Measurements from ENCODE around the gene FIBCD1.
A peak's percentile ranks its signal among the peaks of the same experiment; 100 is the strongest.
"Not testable (repeated sequence)": the region's sequence is repeated elsewhere in the genome, so short reads cannot be mapped to it uniquely, and the experiment has no call there.

Gene FIBCD1

DNA sequence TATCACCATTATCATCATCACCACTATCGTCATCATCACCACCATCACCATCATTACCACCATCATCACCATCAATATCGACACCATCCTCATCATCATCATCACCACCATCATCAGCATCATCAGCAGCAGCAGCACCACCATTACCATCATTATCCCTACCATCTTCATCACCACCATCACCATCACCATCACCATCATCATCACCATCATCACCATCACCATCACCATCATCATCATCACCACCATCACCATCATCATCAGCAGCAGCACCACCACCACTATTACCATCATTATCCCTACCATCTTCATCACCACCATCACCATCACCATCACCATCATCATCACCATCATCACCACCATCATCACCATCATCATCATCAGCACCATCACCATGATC lies 15.9 kb upstream of the FIBCD1 start:
- DNase-seq (ENCODE audit: low read depth) = not testable (repeated sequence)

- DNase-seq (ENCODE audit: low read depth) = no peak
Observed at GRCh38 chr9:130954317-130954716, 15.3 kb upstream of the FIBCD1 start.

DNA sequence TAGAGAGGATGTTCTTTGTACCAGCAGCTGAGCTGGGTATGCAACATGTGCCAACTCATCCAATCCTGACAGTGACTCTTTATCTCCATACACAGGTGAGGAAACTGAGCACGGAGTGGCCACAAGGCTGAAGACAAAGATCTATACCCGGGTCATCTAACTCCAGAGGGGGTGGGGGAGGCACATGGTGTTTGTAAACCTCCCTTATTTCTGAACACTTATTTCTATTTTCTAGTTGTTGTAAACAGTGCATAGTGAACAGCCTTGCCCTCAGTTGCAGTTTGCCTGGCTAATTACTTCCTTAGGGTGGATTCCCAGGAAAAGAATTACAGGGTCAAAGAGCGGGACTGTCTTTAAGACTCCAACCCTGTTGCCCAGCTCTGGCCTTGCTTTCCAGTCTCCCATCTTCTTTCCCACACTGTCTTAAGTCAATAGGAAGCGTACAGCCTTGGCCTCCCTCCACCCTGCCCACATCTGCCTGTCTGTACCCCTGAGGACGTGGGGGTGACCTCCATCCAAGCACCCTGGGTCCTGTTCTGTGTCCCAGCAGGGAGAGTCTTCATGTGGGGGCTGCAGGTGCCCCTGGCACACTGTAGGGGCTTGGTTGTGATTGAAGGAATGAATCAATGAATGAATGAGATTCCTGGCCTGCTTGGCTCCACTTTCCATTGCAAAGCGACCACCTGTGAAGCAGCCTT lies 13.2 kb upstream of the FIBCD1 start:
- no peak for DNase-seq (ENCODE audit: low read depth)

DNA sequence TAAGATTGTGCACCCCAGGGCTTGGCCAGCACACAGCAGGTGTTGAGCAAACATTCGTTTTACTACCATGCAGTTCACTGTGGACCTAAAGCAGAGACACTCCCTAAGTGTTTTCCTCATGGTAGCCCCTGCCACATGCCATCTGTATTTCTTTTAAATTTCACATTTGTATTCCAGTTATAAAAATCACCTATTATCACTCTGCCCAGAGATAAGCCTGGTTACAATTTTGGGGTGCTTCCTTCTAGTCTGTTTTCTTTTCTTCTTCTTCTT lies 10.9 kb upstream of the FIBCD1 start:
- no peak for DNase-seq (ENCODE audit: low read depth)

GRCh38 chr9:130949188-130950038 lies 10.4 kb upstream of the FIBCD1 start:
- no peak for DNase-seq (ENCODE audit: low read depth)

GRCh38 chr9:130948266-130948665 lies 9.2 kb upstream of the FIBCD1 start:
- no peak for DNase-seq (ENCODE audit: low read depth)

DNA sequence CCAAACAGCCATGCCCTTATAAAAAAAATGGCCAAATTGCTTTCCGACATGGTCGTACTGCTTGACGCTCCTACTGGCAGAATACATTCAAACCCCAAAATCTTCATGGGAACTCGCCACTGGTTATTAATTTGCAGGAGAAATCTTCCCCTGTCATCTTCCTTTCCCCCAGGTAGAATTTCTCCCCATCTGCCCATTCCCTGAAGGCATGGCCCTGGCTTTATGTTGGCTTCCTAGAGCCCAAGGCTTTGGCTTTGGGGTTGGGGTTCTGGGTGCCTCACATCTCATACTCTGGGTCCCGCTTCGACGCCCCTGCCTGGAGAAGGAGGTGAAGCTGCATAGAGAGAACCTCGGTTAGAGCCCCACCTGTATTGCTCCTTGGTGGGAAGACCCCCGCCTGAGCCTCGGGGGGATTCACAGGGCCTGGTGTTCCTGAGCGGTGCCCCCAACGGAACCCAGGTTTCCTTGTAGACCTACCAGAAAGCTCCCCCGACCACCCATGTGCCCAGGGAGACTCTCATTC lies 8.6 kb upstream of the FIBCD1 start:
- DNase-seq (ENCODE audit: low read depth) = no peak

DNA sequence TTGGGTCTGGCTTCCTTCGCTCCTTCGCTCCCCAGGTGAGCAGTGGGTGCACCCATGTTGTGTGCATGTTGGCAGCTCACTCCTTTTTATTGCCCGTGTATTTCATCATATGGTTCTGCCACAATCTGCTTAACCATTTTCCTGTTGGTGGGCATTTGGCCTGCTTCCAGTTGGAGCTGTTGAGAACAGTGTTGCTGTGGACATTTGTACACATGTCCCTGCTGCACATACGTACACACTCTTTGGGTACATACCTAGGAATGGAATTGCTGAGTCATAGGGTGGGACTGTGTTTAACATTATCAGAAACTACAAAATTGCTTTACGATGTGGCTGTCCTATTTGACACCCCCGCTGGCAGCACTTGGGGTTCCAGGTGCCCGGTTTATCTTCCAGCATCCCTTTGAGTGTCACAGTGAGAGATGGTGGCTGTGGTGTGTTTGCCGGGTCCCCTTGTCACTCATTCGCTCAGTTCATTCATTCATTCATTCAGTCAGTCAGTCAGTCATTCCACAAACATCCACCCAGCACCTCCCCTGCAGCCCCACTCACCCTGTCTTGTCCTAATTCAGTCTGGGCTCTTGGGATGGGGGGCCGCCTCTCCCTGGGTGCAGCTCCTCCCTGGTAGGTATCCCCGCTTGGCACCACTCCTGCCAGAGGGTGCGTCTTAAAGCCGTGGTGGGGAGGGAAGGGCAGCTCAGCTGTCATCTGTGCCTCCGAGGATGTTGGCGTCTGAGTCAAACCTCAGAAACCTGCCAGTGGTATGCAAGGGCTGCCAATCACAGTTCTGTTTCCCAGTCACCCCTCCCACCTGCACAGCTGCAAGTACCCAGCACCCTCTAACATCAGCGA lies 7.9 kb upstream of the FIBCD1 start:
- no peak for DNase-seq (ENCODE audit: low read depth)

DNA sequence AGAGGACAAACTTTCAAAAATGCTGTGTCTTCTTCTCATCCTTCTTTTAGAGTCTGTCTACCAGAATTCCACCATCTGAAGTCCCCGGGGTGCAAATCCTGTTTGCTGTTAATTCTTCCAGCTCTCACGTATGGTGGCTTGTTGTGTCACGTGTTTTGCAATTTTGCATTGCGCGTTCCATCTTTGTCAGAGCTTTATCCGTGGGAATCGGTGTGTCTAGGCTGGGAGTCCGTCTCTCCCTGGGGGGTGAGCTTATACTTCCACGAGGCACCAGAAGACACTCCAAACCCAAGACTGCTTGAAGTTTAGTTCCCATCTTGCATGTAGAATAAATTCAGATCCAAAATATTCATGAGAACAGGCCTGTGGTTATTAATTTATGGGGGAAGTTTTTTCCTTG lies 6.1 kb upstream of the FIBCD1 start:
- DNase-seq (ENCODE audit: low read depth) = no peak

GRCh38 chr9:130944510-130945058 lies 5.5 kb upstream of the FIBCD1 start:
- DNase-seq (ENCODE audit: low read depth) = no peak

DNA sequence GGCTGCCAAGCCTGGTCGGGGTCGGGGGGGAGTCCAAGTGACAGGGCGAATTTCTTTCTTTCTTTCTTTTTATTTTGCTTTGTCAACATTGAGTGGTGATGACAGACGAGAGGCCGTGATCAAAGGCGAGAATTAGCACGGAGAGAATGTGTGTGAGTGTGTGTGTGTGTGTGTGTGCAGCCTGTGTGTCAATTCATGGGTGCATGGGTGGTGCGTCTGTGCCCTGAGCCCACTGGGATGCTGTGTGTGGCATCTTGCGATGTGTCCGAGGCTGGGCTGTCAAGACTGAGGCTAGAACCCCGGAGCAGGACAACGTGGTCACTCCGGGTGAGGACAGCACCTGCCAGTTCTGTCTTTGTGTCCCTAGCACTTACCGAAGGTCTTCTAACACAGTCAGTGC lies 4.7 kb upstream of the FIBCD1 start:
- DNase-seq (ENCODE audit: low read depth) = no peak

- DNase-seq (ENCODE audit: low read depth) = no peak
Observed at GRCh38 chr9:130943221-130943620, 4.2 kb upstream of the FIBCD1 start.

- DNase-seq (ENCODE audit: low read depth) = no peak
Observed at GRCh38 chr9:130942679-130943078, 3.6 kb upstream of the FIBCD1 start.

GRCh38 chr9:130942084-130942483 lies 3.0 kb upstream of the FIBCD1 start:
- no peak for DNase-seq (ENCODE audit: low read depth)

DNA sequence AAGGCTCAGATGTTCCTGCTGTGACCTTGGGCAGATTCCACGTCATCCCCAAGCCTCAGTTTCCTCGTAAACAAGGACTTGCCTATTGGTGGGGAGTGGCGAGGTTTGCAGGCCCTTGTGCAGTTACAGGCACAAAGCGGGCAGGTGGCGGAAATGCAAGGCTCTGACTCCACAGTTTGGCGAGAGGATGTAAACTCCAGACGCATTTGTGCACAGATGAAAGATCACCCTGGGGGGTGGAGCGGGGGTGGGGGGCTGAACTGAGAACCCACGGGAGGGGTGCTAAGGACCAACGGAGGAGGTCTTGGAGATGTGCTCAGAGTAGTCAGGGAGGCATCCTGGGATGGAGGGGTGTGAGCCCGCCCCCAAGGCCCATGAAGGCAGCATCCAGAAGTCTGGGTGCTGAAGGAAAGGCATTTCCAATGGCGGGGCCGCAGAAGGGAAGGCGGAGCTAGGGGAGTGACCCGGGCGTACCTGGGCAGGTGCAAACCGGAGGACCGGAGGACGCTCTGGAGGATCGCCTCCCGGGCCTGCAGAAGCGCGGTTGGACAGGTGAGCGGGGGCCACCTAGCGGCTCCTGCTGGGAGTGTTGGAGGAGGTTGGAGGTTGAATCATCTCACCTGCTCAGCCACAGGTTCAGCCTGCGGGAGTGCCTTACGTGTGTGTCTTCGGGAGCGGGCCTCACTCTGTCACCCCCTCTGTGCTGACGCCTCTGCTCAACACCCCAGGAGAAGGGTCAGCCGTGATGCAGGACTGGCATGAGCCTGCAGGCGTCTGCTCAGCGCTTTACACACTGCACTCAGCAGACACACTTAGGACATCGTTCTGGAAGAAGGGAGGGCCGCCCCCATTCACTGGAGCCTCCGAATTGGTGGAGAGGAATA lies 1.9 kb upstream of the FIBCD1 start:
- peak; percentile 65 for DNase-seq (ENCODE audit: low read depth)

GRCh38 chr9:130940027-130940549 lies 1.0 kb upstream of the FIBCD1 start:
- no peak for DNase-seq (ENCODE audit: low read depth)

- no peak for DNase-seq (ENCODE audit: low read depth)
Observed at GRCh38 chr9:130939405-130940026, 469 bp upstream of the FIBCD1 start.

- no peak for DNase-seq (ENCODE audit: low read depth)
Observed at GRCh38 chr9:130938184-130938651, 829 bp downstream of the FIBCD1 start.

- no peak for DNase-seq (ENCODE audit: low read depth)
Observed at GRCh38 chr9:130937146-130938076, 1.6 kb downstream of the FIBCD1 start.

Measured in activated T-cell treated with anti-CD3 and anti-CD28 coated beads for 1 hour (primary cell).